HepG2 (cell line): ENCODE measurements around the gene FAIM2. TPM values are rescaled to one million over a fixed set of nuclear protein-coding genes. Genes with fewer than 3 reads are reported as not detected.

ENCODE experiments used
- ATF4 ChIP-seq, 2 experiments: fragments of 450-650 bp in 1 of 2; sonication (generic) in 1 of 2; formaldehyde crosslinking; IDR thresholded peaks; 2 replicates each; pipeline versions ENCODE4 v1.5.0 to v1.8.0; 2020 to 2022; ENCODE audit warnings: mild to moderate bottlenecking in 1 of 2, missing genetic modification reagents in 1 of 2
- CHCHD3 ChIP-seq: sonication (generic); formaldehyde crosslinking; IDR thresholded peaks from 2 replicates; pipeline ENCODE4 v1.8.0; 2022; ENCODE audit warnings: mild to moderate bottlenecking, missing genetic modification reagents, moderate library complexity
- E2F2 ChIP-seq: sonication (generic); formaldehyde crosslinking; IDR thresholded peaks from 2 replicates; pipeline ENCODE4 v1.4.0; 2020; ENCODE audit warnings: missing genetic modification reagents, borderline replicate concordance
- ELF3 ChIP-seq: IDR thresholded peaks from 2 replicates; pipeline ENCODE4 v1.6.1; 2016; ENCODE audit warnings: missing genetic modification reagents, missing compliant biosample characterization
- FOXP1 ChIP-seq, 2 experiments: fragments of 450-650 bp in 1 of 2; IDR thresholded peaks; 2 replicates each; pipeline ENCODE4 v1.6.1; 2017 to 2018; ENCODE audit warnings: antibody characterized with exemption in 1 of 2
- KDM5B ChIP-seq: sonication (generic); formaldehyde crosslinking; IDR thresholded peaks from 2 replicates; pipeline ENCODE4 v1.4.0; 2020; ENCODE audit warnings: missing genetic modification reagents, mild to moderate bottlenecking, borderline replicate concordance
- MLXIP ChIP-seq: sonication (generic); formaldehyde crosslinking; IDR thresholded peaks from 2 replicates; pipeline ENCODE4 v1.9.0; 2021; ENCODE audit warnings: missing genetic modification reagents, borderline replicate concordance
- NFE2L1 ChIP-seq: sonication (generic); formaldehyde crosslinking; IDR thresholded peaks from 2 replicates; pipeline ENCODE4 v1.4.0; 2020; ENCODE audit warnings: missing genetic modification reagents, mild to moderate bottlenecking, borderline replicate concordance
- RNF2 ChIP-seq: fragments of 450-650 bp; conservative IDR thresholded peaks from 2 replicates; pipeline ENCODE4 v1.6.1; 2016; ENCODE audit warnings: low read depth
- SIX1 ChIP-seq: sonication (generic); formaldehyde crosslinking; IDR thresholded peaks from 2 replicates; pipeline ENCODE4 v1.4.0; 2020; ENCODE audit warnings: missing genetic modification reagents, borderline replicate concordance
- SOX6 ChIP-seq, 2 experiments: fragments of 450-650 bp in 1 of 2; sonication (generic) in 1 of 2; formaldehyde crosslinking in 1 of 2; IDR thresholded peaks; 2 replicates each; pipeline versions ENCODE4 v1.4.0 to v1.6.1; 2017 to 2020; ENCODE audit warnings: antibody characterized with exemption in 1 of 2, mild to moderate bottlenecking in 1 of 2, missing genetic modification reagents in 1 of 2
- SP4 ChIP-seq: sonication (generic); formaldehyde crosslinking; IDR thresholded peaks from 2 replicates; pipeline ENCODE4 v1.8.1; 2023; ENCODE audit warnings: mild to moderate bottlenecking, missing genetic modification reagents
- TFDP1 ChIP-seq: IDR thresholded peaks from 2 replicates; pipeline ENCODE4 v1.6.1; 2016; ENCODE audit warnings: missing compliant biosample characterization, missing genetic modification reagents, borderline replicate concordance
- ZBTB44 ChIP-seq: sonication (generic); formaldehyde crosslinking; IDR thresholded peaks from 2 replicates; pipeline ENCODE4 v1.4.0; 2020; ENCODE audit warnings: missing genetic modification reagents
- ZMAT5 ChIP-seq: sonication (generic); formaldehyde crosslinking; IDR thresholded peaks from 2 replicates; pipeline ENCODE4 v1.5.0; 2020; ENCODE audit warnings: mild to moderate bottlenecking, low read depth, missing genetic modification reagents, borderline replicate concordance
- ZNF124 ChIP-seq: sonication (generic); formaldehyde crosslinking; IDR thresholded peaks from 2 replicates; pipeline ENCODE4 v1.4.0; 2020; ENCODE audit warnings: missing genetic modification reagents
- ZNF432 ChIP-seq: sonication (generic); formaldehyde crosslinking; IDR thresholded peaks from 2 replicates; pipeline ENCODE4 v1.5.0; 2020; ENCODE audit warnings: missing genetic modification reagents, mild to moderate bottlenecking, borderline replicate concordance
- ZNF614 ChIP-seq: IDR thresholded peaks from 2 replicates; pipeline ENCODE4 v1.6.1; 2018; ENCODE audit warnings: missing biosample characterization, missing genetic modification reagents, inconsistent platforms, borderline replicate concordance
- polyA plus RNA-seq, 8 experiments: library from polyadenylated mRNA; depleted of rRNA in 3 of 8; stranded (reverse) in 7 of 8; unstranded in 1 of 8; fragments of >200 nt; fragmentation: Illumina TruSeq in 4 of 8; extraction: Trizol in 4 of 8; gene quantifications; 2 replicates each; pipeline versions ENCODE4 v1.2.1 to v1.2.3, GENCODE V29; 2011 to 2016; ENCODE audit warnings: low read depth in 4 of 8, missing spikeins in 1 of 8, mixed read lengths in 1 of 8; ENCODE audit not compliant: insufficient read depth in 1 of 8
- total RNA-seq, 5 experiments: library from RNA; depleted of rRNA; stranded (reverse); fragments of >200 nt; fragmentation: Illumina TruSeq; extraction: Trizol; gene quantifications; 2 replicates each; pipeline ENCODE4 v1.2.3, GENCODE V29; 2016; ENCODE audit warnings: low read depth in 1 of 5

The FAIM2 gene
- total and polyA plus RNA-seq, 2 of the 13 experiments (the other 11 are each of a cell fraction or from before 2014, with no cell fraction given), result not detected

- TF ChIP-seq ZNF614 (CRISPR knock-in tag) (0 out of 2 replicates have a peak, but pooled peaks have one; percentile 26), SIX1 (CRISPR knock-in tag) (no peak), MLXIP (CRISPR knock-in tag) (no peak), FOXP1 (IDR thresholded peaks at IDR 0.05) (no peak), FOXP1 (CRISPR knock-in tag; IDR thresholded peaks at IDR 0.05) (no peak), ELF3 (CRISPR knock-in tag) (peak; percentile 48; the same call in 1 of the 2 replicates), SOX6 (IDR thresholded peaks at IDR 0.05) (no peak), SOX6 (CRISPR knock-in tag; IDR thresholded peaks at IDR 0.05) (peak; percentile 35; the same call in 1 of the 2 replicates), ZMAT5 (CRISPR knock-in tag) (0 out of 2 replicates have a peak, but pooled peaks have one; percentile 81), ZNF432 (0 out of 2 replicates have a peak, but pooled peaks have one; percentile 35), NFE2L1 (CRISPR knock-in tag) (no peak), RNF2 (0 out of 2 replicates have a peak, but pooled peaks have one; percentile 41), KDM5B (CRISPR knock-in tag) (peak; percentile 65; the same call in 1 of the 2 replicates), E2F2 (0 out of 2 replicates have a peak, but pooled peaks have one; percentile 59), ZNF124 (CRISPR knock-in tag) (no peak; the same call in 1 of the 2 replicates), TFDP1 (CRISPR knock-in tag) (peak; percentile 83; the same call in 1 of the 2 replicates), SP4 (CRISPR knock-in tag) (peak; percentile 61; the same call in 1 of the 2 replicates), CHCHD3 (peak; percentile 87; the same call in 1 of the 2 replicates), ZBTB44 (CRISPR knock-in tag) (no peak), ATF4 (CRISPR knock-in tag; IDR thresholded peaks at IDR 0.05) (no peak)
These were observed 61.0 kb downstream of the FAIM2 start, which contains the start of gene BCDIN3D (continued) for GRCh38 chr12:49842519-49843352.
